Neural progenitor cell (in vitro differentiated cells): Measurements from ENCODE around the gene SPSB4.

Experiments used
- EZH2 ChIP-seq: fragments of 200-600 bp; sonication (generic); IDR thresholded peaks from 2 replicates; pipeline ENCODE4 v1.6.1; 2017; ENCODE audit warnings: antibody characterized with exemption, mild to moderate bottlenecking, moderate library complexity
- EZH2phosphoT487 ChIP-seq: fragments of 200-600 bp; sonication (generic); IDR thresholded peaks from 2 replicates; pipeline ENCODE4 v1.6.1; 2017; ENCODE audit warnings: antibody characterized with exemption
- TF ChIP-seq, protein P1 (sequence below): fragments of 200-600 bp; sonication (generic); IDR thresholded peaks from 2 replicates; pipeline ENCODE4 v1.5.1; 2017; ENCODE audit warnings: antibody characterized with exemption, mild to moderate bottlenecking

DNA sequence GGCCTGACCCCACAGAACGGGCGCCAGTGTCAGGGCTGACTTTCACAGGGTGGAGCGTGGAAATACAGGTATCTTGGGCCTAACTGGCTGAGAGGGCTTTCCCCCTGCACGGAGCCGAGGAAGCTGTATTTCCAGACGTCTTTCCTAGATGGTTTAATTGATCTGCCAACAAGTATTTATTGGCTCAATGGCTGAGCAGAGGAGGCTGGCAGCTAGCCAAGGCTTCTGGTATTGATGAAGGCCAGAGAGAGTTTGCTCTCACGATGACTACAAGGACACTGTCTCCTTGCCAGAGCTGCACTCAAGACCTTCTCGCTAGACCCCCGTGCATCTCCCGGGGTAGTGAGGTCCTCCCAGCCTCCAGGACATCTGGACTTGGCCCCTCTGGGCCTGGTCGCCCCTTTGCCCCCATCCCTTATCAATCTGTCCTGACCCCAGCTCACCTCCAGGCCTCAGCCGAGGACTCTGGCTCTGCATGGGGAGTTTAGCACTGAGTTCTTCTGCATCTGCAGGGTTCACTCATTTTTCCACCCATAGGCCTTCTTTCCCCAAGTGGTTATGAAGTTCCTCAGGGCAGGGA, 20.6 kb downstream of the SPSB4 start:
- TF ChIP-seq EZH2 (no peak), EZH2phosphoT487 (no peak)
- TF ChIP-seq, protein P1, sequence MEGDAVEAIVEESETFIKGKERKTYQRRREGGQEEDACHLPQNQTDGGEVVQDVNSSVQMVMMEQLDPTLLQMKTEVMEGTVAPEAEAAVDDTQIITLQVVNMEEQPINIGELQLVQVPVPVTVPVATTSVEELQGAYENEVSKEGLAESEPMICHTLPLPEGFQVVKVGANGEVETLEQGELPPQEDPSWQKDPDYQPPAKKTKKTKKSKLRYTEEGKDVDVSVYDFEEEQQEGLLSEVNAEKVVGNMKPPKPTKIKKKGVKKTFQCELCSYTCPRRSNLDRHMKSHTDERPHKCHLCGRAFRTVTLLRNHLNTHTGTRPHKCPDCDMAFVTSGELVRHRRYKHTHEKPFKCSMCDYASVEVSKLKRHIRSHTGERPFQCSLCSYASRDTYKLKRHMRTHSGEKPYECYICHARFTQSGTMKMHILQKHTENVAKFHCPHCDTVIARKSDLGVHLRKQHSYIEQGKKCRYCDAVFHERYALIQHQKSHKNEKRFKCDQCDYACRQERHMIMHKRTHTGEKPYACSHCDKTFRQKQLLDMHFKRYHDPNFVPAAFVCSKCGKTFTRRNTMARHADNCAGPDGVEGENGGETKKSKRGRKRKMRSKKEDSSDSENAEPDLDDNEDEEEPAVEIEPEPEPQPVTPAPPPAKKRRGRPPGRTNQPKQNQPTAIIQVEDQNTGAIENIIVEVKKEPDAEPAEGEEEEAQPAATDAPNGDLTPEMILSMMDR = no peak
